K562 (cell line): ENCODE data around the gene UNC5C. TPM values are rescaled to one million over a fixed set of nuclear protein-coding genes. Genes with fewer than 3 reads are reported as not detected.

Experiments used
- ARHGAP35 ChIP-seq: fragments of 450-650 bp; IDR thresholded peaks from 2 replicates; pipeline ENCODE4 v1.6.1; 2018; ENCODE audit not compliant: partially characterized antibody
- CHD1 ChIP-seq: fragments of 200-600 bp; sonication (generic); IDR thresholded peaks from one replicate; pipeline ENCODE4 v1.6.1; 2012; ENCODE audit warnings: mild to moderate bottlenecking, moderate library complexity, low read length, inconsistent platforms
- HDAC8 ChIP-seq: fragments of 450-650 bp; IDR thresholded peaks from 2 replicates; pipeline ENCODE4 v1.6.1; 2016; ENCODE audit warnings: mild to moderate bottlenecking, missing genetic modification characterization, moderate library complexity, missing compliant biosample characterization
- ILF3 ChIP-seq: fragments of 450-650 bp; IDR thresholded peaks from 2 replicates; pipeline ENCODE4 v1.6.1; 2018; ENCODE audit warnings: antibody characterized with exemption, mild to moderate bottlenecking, moderate library complexity, borderline replicate concordance
- MCM5 ChIP-seq: fragments of 450-650 bp; IDR thresholded peaks from 2 replicates; pipeline ENCODE4 v1.6.1; 2016; ENCODE audit warnings: low read depth
- RAD51 ChIP-seq: fragments of 450-650 bp; IDR thresholded peaks from 2 replicates; pipeline ENCODE4 v1.7.1; 2016; ENCODE audit warnings: low read depth, mild to moderate bottlenecking, borderline replicate concordance
- SAP30 ChIP-seq: fragments of 200-600 bp; sonication (generic); IDR thresholded peaks from 2 replicates; pipeline ENCODE4 v1.6.1; 2012; ENCODE audit warnings: borderline replicate concordance, low read depth, mild to moderate bottlenecking, moderate library complexity, low read length, control low read depth, inconsistent platforms; ENCODE audit not compliant: insufficient read depth, poor library complexity, severe bottlenecking
- SMAD1 ChIP-seq: fragments of 150-350 bp; IDR thresholded peaks from 2 replicates; pipeline ENCODE4 v1.6.1; 2014; ENCODE audit warnings: low read length, low read depth; ENCODE audit not compliant: partially characterized antibody
- TSC22D4 ChIP-seq: fragments of 450-650 bp; IDR thresholded peaks from 2 replicates; pipeline ENCODE4 v1.6.1; 2016; ENCODE audit warnings: missing genetic modification characterization, missing biosample characterization, control low read depth
- ZNF12 ChIP-seq: sonication (generic); formaldehyde crosslinking; IDR thresholded peaks from 2 replicates; pipeline ENCODE4 v1.4.0; 2020; ENCODE audit warnings: mild to moderate bottlenecking, missing genetic modification reagents
- ZNF444 ChIP-seq: fragments of 250-450 bp; sonication (Bioruptor Pico); IDR thresholded peaks from 2 replicates; pipeline ENCODE4 v1.4.0; 2020; ENCODE audit warnings: mild to moderate bottlenecking, moderate library complexity
- ZNF57 ChIP-seq: fragments of 450-650 bp; formaldehyde crosslinking; IDR thresholded peaks from 2 replicates; pipeline ENCODE4 v1.4.0; 2020; ENCODE audit warnings: mild to moderate bottlenecking, moderate library complexity
- ZNF766 ChIP-seq: fragments of 200-800 bp; sonication (Bioruptor generic); conservative IDR thresholded peaks from 2 replicates; pipeline ENCODE4 v1.6.1; 2016; ENCODE audit warnings: missing genetic modification characterization, missing compliant biosample characterization
- ZNF780A ChIP-seq: fragments of 250-450 bp; sonication (Bioruptor Pico); IDR thresholded peaks from 2 replicates; pipeline ENCODE4 v1.5.0; 2021; ENCODE audit warnings: mild to moderate bottlenecking
- polyA plus RNA-seq, 8 experiments: library from polyadenylated mRNA; depleted of rRNA in 4 of 8; stranded (reverse) in 5 of 8; unstranded in 3 of 8; fragments of >200 nt; fragmentation: Nextera tagmentation in 2 of 8; fragmentation: Illumina TruSeq in 1 of 8; extraction: Ambion mirVana in 2 of 8; extraction: Trizol in 1 of 8; gene quantifications; 2 replicates each; pipeline versions ENCODE4 v1.2.1 to v1.2.3, GENCODE V29; 2011 to 2014; ENCODE audit warnings: inconsistent platforms in 1 of 8, missing spikeins in 1 of 8
- total RNA-seq, 7 experiments: library from RNA; depleted of rRNA in 6 of 7; stranded (reverse); fragments of >200 nt in 6 of 7; fragmentation: Illumina TruSeq in 2 of 7; extraction: Trizol in 2 of 7; gene quantifications; 2 replicates each; pipeline versions ENCODE4 v1.2.1 to v1.2.3, GENCODE V29; 2011 to 2021; ENCODE audit warnings: low replicate concordance in 1 of 7
- TF ChIP-seq, protein P1 (sequence below): sonication (generic); formaldehyde crosslinking; IDR thresholded peaks from 2 replicates; pipeline ENCODE4 v1.8.0; 2023; ENCODE audit warnings: mild to moderate bottlenecking, missing genetic modification reagents
- TF ChIP-seq, protein P2 (sequence below), 2 experiments: fragments of 450-650 bp; IDR thresholded peaks; 2 replicates each; pipeline ENCODE4 v1.6.1; 2018; ENCODE audit warnings: mild to moderate bottlenecking in 2 of 2, low read depth in 1 of 2; ENCODE audit not compliant: partially characterized antibody in 2 of 2
- TF ChIP-seq, protein P3 (sequence below), 3 experiments: IDR thresholded peaks in 2 of 3; conservative IDR thresholded peaks in 1 of 3; 2 replicates each; pipeline ENCODE4 v1.5.1; 2011 to 2012; ENCODE audit warnings: low read length in 3 of 3, mild to moderate bottlenecking in 3 of 3, control low read depth in 2 of 3, improper control_type of control experiment in 1 of 3, inconsistent platforms in 1 of 3, low read depth in 1 of 3, mixed read lengths in 1 of 3, moderate library complexity in 1 of 3; ENCODE audit not compliant: insufficient read depth in 2 of 3
- TF ChIP-seq, protein P4 (sequence below), 2 experiments: fragments of 150-350 bp in 1 of 2; IDR thresholded peaks; 2 replicates each; pipeline ENCODE4 v1.6.1; 2012 to 2016; ENCODE audit warnings: low read depth in 2 of 2, low read length in 2 of 2, mild to moderate bottlenecking in 1 of 2, moderate library complexity in 1 of 2

The UNC5C gene
- total and polyA plus RNA-seq, 9 of the 15 experiments (the other 6 are each of a cell fraction or from before 2014, with no cell fraction given), result under 0.01 to 0.10 (median 0.03) TPM; not detected in 1

DNA sequence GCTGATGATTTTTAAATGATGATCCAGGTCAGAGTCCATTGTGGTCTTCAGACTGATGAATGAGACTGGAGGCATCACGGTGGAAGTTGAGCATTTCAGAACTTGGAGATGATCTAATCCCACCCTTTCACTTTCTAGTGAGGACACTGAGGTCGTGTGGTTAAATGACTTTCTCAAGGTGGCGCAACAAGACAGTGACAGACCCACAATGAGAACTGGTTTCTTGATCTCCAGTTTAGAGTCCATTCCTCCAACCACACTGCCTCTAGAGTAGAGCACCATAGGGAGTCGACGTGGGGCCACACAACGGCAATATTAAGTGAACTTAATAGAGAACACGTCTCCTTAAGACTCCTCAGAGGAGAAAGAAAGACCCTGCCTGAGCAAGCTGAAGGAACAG lies 381.0 kb downstream of the UNC5C start (continued):
- TF ChIP-seq CHD1 (no peak), ZNF57 (no peak), ZNF12 (no peak), ZNF444 (no peak), ILF3 (no peak), TSC22D4 (tag) (no peak), SMAD1 (no peak), ZNF766 (CRISPR knock-in tag) (0 out of 2 replicates have a peak, but pooled peaks have one; percentile 61), HDAC8 (no peak), RAD51 (no peak), ARHGAP35 (no peak), ZNF780A (CRISPR knock-in tag) (no peak), MCM5 (no peak), SAP30 (no peak)
- TF ChIP-seq, protein P1, sequence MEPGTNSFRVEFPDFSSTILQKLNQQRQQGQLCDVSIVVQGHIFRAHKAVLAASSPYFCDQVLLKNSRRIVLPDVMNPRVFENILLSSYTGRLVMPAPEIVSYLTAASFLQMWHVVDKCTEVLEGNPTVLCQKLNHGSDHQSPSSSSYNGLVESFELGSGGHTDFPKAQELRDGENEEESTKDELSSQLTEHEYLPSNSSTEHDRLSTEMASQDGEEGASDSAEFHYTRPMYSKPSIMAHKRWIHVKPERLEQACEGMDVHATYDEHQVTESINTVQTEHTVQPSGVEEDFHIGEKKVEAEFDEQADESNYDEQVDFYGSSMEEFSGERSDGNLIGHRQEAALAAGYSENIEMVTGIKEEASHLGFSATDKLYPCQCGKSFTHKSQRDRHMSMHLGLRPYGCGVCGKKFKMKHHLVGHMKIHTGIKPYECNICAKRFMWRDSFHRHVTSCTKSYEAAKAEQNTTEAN, result no peak
- TF ChIP-seq, protein P2, sequence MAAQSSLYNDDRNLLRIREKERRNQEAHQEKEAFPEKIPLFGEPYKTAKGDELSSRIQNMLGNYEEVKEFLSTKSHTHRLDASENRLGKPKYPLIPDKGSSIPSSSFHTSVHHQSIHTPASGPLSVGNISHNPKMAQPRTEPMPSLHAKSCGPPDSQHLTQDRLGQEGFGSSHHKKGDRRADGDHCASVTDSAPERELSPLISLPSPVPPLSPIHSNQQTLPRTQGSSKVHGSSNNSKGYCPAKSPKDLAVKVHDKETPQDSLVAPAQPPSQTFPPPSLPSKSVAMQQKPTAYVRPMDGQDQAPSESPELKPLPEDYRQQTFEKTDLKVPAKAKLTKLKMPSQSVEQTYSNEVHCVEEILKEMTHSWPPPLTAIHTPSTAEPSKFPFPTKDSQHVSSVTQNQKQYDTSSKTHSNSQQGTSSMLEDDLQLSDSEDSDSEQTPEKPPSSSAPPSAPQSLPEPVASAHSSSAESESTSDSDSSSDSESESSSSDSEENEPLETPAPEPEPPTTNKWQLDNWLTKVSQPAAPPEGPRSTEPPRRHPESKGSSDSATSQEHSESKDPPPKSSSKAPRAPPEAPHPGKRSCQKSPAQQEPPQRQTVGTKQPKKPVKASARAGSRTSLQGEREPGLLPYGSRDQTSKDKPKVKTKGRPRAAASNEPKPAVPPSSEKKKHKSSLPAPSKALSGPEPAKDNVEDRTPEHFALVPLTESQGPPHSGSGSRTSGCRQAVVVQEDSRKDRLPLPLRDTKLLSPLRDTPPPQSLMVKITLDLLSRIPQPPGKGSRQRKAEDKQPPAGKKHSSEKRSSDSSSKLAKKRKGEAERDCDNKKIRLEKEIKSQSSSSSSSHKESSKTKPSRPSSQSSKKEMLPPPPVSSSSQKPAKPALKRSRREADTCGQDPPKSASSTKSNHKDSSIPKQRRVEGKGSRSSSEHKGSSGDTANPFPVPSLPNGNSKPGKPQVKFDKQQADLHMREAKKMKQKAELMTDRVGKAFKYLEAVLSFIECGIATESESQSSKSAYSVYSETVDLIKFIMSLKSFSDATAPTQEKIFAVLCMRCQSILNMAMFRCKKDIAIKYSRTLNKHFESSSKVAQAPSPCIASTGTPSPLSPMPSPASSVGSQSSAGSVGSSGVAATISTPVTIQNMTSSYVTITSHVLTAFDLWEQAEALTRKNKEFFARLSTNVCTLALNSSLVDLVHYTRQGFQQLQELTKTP (IDR thresholded peaks at IDR 0.05; ENCODE audit: low read depth in 1 of 2, partially characterized antibody in 2 of 2), result no peak
- TF ChIP-seq, protein P3, sequence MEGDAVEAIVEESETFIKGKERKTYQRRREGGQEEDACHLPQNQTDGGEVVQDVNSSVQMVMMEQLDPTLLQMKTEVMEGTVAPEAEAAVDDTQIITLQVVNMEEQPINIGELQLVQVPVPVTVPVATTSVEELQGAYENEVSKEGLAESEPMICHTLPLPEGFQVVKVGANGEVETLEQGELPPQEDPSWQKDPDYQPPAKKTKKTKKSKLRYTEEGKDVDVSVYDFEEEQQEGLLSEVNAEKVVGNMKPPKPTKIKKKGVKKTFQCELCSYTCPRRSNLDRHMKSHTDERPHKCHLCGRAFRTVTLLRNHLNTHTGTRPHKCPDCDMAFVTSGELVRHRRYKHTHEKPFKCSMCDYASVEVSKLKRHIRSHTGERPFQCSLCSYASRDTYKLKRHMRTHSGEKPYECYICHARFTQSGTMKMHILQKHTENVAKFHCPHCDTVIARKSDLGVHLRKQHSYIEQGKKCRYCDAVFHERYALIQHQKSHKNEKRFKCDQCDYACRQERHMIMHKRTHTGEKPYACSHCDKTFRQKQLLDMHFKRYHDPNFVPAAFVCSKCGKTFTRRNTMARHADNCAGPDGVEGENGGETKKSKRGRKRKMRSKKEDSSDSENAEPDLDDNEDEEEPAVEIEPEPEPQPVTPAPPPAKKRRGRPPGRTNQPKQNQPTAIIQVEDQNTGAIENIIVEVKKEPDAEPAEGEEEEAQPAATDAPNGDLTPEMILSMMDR (IDR thresholded peaks at IDR 0.05 in 2 of 3, conservative IDR thresholded peaks at IDR 0.05 in 1 of 3; ENCODE audit: insufficient read depth in 2 of 3, low read depth in 1 of 3, low read length in 3 of 3), result peak; percentile 49 to 63 (median 56); a peak in 5 of 6 replicates
- TF ChIP-seq, protein P4, sequence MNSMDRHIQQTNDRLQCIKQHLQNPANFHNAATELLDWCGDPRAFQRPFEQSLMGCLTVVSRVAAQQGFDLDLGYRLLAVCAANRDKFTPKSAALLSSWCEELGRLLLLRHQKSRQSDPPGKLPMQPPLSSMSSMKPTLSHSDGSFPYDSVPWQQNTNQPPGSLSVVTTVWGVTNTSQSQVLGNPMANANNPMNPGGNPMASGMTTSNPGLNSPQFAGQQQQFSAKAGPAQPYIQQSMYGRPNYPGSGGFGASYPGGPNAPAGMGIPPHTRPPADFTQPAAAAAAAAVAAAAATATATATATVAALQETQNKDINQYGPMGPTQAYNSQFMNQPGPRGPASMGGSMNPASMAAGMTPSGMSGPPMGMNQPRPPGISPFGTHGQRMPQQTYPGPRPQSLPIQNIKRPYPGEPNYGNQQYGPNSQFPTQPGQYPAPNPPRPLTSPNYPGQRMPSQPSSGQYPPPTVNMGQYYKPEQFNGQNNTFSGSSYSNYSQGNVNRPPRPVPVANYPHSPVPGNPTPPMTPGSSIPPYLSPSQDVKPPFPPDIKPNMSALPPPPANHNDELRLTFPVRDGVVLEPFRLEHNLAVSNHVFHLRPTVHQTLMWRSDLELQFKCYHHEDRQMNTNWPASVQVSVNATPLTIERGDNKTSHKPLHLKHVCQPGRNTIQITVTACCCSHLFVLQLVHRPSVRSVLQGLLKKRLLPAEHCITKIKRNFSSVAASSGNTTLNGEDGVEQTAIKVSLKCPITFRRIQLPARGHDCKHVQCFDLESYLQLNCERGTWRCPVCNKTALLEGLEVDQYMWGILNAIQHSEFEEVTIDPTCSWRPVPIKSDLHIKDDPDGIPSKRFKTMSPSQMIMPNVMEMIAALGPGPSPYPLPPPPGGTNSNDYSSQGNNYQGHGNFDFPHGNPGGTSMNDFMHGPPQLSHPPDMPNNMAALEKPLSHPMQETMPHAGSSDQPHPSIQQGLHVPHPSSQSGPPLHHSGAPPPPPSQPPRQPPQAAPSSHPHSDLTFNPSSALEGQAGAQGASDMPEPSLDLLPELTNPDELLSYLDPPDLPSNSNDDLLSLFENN (IDR thresholded peaks at IDR 0.05; ENCODE audit: low read depth in 2 of 2, low read length in 2 of 2), result no peak
